Measurements from ENCODE around the gene PIK3C2G.
"Not testable (repeated sequence)": the region's sequence is repeated elsewhere in the genome, so short reads cannot be mapped to it uniquely, and the experiment has no call there.

PIK3C2G gene

DNA sequence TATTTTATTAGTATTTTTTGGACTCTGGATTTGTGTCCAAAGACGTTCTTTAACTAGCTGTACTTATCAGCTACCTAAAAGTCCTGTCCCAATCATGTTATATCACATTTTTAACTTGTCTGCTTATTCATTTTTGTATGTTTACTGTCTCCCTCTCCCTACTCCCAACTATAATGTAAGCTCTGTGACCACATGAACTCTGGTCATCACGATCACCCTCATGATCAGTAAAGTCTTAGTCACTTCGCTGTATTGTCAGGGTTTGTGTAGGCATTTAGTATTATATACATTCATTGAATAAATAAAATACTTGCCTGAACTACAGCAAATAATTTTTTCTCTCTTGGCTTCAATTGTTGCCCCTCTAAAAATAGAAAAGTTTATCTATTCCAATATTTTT, 211.0 kb downstream of the PIK3C2G start:
- no peak for DNase-seq (ENCODE audit: low read depth)

DNA sequence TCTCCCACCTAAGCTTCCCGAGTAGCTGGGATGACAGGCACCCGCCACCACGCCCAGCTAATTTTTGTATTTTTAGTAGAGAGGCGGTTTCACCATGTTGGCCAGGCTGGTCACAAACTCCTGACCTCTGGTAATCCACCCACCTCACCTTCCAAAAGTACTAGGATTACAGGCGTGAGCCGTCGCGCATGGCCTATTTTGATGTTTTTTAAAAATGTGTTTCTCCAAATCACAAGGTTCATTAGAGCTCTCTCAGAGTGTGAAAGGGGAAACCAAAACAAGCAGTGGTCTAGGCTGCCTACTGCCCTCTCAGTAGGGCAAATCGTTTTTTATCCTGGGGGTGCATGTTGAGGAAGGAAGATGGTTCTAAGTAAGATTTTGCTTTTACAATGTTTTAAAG, 211.5 kb downstream of the PIK3C2G start:
- no peak for DNase-seq (ENCODE audit: low read depth)

DNA sequence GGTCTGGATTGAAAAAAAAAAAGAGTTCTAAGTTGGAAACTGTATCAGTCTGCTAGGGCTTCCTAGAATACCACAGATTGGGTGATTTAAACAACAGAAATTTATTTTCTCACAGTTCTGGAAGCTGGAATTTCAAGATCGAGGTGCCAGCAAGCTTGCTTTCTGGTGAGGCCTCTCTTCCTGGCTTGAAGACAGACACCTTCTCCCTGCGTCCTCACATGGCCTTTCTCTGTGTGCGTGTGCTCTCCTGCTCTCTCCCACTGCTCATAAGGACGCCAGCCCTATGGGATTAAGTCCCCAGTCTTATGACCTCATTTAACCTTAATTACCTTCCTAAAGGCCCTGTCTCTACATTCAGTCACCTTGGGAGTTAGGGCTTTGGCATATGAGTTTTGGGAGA, 215.5 kb downstream of the PIK3C2G start:
- DNase-seq (ENCODE audit: low read depth): no peak

DNA sequence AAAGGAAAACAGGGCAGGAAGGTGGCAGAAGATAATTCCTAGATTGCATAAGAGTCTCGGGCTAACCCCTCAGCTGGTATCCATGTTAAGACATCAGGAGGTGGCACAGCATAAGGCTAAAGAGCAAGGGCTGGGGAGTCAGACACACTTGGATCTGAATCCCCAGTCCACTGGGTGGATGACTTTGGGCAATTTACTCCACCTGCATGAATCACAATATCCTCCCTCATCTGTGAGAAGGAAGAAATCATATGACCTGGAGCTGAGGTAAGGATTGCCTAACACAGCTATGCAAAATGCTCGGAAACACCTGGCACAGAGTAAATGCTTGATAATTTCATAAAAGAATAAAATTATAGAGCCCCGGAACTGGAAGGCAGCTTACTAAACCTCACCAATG, 217.9 kb downstream of the PIK3C2G start:
- no peak for DNase-seq (ENCODE audit: low read depth)

DNA sequence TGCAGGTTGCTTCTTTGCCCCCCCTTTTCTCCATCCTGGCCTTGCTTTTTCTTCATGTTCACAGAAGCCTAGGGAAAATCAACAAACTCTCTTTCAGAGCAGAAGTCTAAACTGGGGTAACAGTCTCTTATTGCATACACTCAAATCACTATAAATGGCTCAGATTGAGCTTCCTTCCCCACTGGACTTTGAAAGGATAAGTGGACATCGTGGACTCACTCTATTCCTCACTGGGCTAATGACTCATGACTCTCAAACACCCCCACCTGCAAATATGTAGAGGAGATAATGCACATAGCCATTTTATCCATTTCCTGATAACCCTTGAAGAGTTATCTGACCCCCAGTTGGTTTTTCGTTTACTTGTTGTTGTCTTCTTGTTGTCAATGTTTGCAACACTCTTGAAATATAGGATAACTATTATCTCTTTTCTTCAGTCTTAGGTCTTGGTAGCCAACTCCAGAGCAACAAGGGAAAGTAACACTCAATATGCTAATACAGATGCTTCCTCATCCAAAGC, 221.3 kb downstream of the PIK3C2G start:
- no peak for DNase-seq (ENCODE audit: low read depth)

DNA sequence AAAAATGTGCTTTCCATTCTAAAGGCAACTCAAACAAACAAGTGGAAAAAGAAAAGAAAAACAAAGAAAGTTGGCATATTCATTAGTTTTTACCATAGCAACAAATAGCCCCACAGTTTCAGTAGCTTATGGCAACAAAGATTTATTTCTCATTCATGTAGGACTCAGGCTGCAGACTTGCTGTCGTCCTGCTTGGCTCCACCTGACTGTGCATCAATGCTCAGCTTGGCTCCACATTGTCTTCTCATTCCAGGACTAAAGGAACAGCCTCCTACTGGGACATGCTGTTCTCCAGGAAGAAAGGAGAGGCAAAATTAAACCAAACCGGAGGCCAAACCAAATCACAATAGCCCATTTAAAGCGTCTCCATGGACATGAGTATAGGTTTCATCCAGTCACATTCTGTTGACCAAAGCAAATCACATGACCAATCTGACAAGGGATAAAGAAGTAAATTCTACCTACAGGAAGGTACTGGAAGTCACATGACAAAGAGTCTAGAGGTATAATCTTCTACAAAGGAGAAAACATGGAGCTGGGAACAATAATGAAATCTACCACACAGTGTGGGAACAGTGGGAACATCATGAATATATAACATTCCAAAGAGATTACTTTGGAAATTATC, 222.5 kb downstream of the PIK3C2G start:
- DNase-seq (ENCODE audit: low read depth): no peak

DNA sequence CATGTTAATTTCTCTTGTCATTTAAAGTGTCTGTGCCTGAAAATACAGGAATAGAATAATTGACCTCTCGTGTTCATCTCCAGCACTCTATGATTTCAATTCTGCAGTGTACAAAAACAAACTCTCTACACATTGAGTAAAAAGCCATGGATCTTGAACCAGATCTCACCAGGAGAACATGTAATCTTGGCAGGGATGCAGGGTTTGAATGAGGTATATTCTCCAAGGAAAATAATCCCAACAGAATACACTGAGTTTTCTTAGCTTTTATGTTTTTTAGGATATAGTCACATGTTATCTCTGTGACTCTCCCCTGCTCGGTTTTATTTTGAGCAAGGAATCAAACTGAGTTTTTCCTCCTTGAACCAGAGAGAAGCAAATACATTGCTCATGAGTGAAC, 224.7 kb downstream of the PIK3C2G start:
- no peak for DNase-seq (ENCODE audit: low read depth)

DNA sequence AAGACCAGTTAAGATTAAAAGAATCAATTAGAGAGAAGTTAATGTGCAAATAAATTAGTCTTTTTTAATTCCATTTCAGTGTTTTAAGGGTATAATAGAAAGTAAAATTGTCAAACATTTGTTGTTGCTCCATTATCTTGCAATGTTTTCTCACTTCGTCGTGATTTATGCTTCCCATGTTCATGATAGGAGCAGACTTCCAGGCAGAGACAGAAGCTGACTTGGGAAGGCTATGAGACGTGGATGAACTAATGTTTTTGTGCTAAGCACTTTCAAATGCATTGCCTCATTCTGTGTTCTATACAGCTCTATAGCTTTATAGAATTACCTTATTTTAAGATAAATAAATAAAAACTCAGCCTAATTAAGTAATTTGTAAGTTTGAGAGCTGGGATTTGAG, 226.2 kb downstream of the PIK3C2G start:
- DNase-seq (ENCODE audit: low read depth): no peak

DNA sequence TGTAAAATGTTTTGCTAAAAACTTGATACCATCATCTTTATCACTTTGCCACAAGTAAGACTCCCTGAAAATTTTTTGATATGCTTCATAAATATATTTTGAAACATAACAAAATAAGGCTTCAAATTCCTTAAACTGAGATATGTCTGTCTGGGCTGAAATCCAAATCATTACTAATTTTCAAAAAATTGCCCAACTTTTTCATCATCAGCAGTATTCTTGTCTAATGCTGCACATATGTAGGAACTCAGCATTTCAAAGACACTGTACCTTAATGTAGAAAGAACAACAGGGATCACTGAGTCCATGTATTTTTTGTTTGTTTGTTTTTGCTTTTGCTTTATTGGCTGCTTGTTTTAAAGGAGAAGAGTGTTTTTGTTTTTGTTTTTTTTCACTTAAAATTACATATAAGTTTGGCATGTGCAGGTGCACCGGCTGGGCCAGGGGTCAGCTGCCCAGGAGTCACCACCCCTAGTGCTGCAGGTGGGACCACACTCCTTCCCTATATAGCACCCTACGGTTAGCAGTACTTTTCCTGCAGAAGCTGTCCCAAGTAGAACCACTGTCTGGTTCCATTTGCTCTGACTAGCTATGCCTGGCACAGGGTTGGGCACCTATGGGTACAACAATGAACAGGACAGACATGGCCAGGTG, 231.2 kb downstream of the PIK3C2G start:
- DNase-seq (ENCODE audit: low read depth): no peak

DNA sequence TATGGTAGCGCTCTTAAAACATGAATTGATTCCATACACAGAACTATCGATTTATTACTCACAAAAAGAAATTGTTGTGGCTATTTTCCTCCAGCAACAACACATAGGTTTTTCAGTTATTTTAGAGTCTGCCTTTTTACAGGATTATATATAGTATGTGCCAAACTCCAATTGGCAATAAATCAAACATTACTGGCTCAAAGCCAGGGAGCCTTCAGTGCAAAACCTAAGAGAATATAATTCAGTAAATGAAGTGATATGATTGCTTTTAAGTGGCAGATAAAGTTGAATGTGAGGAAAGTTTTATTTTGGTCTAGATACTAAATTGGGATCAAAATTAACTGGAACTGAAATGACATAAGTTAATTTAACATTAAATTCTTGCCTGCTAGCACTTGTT, 234.8 kb downstream of the PIK3C2G start:
- no peak for DNase-seq (ENCODE audit: low read depth)

DNA sequence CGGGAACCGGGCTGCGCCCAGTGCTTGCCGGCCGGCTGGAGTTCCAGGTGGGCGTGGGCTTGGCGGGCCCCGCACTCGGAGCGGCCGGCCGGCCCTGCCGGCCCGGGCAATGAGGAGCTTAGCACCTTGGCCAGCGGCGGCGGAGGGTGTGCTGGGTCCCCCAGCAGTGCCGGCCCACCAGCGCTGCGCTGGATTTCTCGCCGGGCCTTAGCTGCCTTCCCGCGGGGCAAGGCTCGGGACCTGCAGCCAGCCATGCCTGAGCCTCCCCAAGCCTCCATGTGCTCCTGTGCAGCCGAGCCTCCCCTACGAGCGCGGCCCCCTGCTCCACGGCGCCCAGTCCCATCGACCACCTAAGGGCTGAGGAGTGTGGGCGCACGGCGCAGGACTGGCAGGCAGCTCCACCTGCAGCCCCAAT, 238.8 kb downstream of the PIK3C2G start:
- not testable (repeated sequence) for DNase-seq (ENCODE audit: low read depth)

DNA sequence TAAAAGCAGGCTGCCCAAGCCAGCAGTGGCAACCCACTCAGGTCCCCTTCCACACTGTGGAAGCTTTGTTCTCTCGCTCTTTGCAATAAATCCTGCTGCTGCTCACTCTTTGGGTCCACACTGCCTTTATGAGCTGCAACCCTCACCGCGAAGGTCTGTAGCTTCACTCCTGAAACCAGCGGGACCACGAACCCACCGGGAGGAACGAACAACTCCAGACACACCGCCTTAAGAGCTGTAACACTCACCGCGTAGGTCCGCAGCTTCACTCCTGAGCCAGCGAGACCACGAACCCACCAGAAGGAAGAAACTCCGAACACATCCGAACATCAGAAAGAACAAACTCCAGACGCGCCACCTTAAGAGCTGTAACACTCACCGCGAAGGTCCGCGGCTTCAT, 239.4 kb downstream of the PIK3C2G start:
- not testable (repeated sequence) for DNase-seq (ENCODE audit: low read depth)

DNA sequence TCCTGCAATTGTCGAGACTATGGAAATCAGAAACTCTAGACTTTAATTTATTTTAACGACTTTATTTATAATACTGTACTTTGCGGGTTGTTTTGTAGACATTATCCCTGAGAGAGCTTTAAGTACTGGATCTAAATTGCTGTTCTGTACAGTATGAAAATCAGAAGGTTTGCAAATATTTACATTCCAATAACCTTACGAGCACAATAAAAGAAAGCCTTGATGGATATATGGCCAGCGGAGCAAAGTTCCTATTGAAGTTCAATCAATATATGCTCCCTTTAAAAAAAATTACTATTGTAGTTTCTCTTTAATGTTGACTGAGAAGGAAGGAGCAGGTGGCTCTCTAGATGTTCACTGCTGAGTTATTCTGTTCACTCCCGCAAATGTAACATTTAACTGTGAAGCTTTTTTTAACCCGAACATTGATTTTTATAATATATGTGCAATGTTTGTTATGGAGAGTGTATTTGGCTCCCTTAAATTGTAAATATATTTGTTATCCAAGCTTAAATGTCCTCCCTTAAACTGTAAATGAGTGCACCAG, 241.2 kb downstream of the PIK3C2G start:
- DNase-seq (ENCODE audit: low read depth): no peak

DNA sequence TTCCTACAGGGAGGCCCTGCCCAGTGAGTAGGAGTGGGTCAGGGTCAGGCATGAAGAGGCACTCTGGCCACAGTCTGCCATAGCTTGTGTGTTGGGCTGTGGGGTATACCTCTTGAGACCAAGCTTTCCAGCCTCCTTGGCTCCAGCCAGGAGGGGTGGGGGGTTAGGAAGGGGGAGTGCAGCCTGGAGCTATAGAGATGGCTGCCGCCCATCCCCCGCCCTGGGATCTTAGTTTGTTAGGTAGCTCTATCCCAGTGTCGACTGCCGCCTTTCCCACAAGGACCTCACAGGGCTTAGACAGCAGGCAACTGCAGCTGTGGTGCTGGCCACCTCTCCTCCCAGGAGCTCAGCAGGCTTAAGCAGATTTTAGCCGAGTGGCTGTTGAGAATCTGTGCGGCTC, 260.1 kb downstream of the PIK3C2G start:
- DNase-seq (ENCODE audit: low read depth): no peak

DNA sequence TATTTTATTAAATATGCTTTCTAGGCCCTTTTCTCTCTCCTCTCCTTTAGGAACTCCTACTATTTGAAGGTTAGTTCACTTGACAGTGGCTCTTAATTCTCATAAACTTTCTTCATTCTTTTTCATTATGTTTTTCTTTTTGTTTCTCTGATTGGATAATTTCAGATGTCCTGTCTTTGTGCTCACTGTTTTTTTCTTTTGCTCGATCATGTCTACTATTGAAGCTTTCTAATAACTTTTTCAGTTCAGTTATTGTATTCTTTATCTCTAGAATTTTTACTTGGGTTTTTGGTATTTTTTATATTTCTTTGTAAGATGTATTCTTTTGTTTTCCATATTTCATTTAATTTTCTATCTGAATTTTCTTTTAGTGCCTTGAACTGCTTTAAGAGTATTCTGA, 261.5 kb downstream of the PIK3C2G start:
- no peak for DNase-seq (ENCODE audit: low read depth)

DNA sequence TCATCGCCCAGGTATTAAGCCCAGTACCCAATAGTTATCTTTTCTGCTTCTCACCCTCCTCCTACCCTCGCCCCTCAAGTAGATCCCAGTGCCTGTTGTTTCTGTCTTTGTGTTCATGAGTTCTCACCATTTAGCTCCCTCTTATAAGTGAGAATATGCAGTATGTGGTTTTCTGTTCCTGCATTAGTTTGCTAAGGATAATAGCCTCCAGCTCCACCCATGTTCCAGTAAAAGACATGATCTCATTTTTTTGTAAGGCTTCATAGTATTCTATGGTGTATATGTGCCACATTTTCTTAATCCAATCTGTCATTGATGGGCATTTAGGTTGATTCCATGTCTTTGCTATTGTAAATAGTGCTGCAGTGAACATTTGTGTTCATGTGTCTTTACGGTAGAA, 281.2 kb downstream of the PIK3C2G start:
- not testable (repeated sequence) for DNase-seq (ENCODE audit: low read depth)

DNA sequence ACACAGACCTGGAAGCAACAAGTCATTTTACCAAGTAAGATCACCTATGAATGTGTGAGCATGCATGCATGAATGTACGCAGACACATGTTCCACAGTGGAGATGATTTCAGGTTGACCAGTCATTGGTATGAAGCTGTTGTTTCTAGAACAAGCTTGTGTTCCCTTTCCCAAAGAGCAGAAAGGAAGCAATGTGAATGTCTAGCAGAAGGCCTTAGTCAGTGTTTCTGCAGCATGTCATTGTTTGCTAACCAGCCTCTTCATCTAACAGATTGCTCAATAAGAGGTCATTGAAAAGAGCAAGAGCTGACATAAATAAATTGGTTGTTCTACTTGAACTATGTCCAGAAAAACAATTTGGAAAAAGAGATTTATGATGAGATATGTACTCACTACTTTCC, 285.1 kb downstream of the PIK3C2G start:
- no peak for DNase-seq (ENCODE audit: low read depth)

DNA sequence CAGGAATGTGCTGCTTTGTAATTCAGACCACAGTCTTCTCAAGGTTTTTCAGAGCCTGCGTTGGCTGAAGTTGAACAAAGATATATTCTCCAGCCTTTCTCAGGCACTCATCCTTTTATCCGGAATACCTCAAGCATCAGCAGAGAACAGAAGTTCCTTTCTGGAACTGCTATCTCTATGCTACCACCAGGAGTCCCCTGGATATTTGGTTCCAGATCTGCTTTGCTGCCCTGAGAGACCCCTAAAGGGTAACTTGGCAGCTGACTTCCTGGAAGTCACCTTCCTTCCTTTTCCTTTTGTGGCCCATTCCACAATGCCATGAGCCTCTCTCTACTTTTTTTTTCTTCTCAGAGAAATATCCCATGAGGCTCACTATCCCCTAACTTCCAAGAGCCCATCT, 288.3 kb downstream of the PIK3C2G start:
- DNase-seq (ENCODE audit: low read depth): no peak

DNA sequence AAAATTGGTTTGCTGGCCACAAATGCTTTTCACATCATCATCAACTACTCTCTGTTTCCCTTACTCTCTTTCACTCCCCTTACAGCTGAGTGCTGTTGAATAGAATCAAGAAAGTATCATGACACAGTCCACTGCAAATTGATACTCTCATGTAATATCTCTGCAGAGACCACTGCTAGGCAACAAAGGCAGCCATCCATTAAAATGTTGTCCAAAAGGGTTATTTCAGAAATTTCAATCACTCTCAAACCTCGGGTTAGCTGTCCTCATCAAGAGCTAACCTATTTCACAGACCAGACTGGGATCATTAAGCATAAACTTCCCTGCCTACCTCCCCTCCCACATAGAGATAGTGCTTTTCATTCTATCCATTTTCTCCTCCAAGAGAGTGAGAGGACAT, 289.8 kb downstream of the PIK3C2G start:
- DNase-seq (ENCODE audit: low read depth): no peak

DNA sequence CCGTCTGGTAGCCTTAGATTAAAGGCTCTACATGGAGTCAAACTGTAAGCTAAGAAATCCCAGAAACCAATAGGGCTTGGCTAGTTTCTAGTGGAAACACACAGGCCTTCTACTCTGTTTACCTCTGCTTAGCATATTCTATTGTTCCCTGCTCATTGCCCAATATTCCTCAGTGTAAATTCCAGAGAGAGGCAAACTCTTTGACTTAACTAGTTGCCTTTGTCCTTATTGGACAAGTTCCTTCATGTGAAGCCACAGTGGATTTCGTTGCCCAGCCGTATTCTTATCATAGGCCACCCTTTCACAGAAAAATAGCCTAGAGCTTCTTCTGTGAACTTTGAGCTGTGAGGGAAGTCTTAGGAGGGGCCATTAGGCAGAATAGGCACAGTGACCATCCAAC, 290.4 kb downstream of the PIK3C2G start:
- DNase-seq (ENCODE audit: low read depth): no peak

DNA sequence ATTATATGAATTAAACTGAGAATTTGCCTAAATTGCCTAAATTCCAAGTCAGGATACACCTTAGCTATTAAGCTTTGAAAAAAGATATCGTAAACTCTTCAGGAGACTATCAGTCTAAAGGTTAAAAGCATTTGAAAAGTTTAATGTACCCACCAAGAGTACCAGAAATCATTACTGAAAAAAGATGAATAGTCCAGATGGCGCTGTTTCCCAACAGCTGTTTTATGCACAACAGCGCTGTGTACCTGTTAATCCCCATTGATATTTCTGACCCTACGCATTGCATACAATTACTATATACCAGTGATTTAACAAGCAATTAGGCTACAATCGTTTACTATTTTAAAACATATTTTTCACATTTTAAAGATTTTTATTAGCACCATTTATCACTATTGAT, 291.5 kb downstream of the PIK3C2G start:
- DNase-seq (ENCODE audit: low read depth): no peak

DNA sequence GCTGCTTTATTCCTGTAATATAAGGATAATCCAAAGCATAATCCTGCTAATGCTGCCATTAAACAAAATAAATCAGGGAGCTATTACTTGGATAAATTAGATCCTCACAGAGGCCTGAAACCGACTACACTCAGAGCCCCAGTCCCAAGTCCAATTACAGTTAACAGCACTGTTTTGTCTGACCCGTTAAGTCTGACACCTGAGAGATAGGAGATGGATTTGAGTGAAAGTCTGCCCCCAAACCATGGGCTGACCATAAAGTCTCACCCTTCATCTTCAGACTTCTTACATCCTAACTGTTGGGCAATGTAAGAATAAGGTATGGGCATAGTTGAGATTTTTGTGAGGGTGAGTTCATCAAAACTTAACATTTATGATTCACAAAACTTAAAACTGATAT, 294.8 kb downstream of the PIK3C2G start:
- no peak for DNase-seq (ENCODE audit: low read depth)

DNA sequence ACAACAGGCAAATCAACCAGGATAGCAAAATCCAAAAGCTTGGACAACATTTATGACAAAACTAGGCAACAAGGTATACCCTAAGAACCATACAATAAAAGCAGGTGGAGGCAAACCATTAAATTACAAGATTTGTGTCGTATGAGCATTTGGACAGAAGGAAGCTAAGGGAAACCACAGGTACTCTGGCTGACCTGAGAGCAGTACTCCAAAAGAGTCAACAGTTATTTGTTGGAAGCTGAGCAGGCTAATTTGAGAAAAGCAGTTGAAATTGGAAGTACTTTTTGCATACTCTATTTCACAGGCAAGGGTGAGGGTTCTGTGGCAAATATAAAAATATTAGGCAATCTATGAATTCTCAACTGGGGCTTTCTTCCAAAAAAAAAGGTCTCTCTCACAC, 297.9 kb downstream of the PIK3C2G start:
- no peak for DNase-seq (ENCODE audit: low read depth)

DNA sequence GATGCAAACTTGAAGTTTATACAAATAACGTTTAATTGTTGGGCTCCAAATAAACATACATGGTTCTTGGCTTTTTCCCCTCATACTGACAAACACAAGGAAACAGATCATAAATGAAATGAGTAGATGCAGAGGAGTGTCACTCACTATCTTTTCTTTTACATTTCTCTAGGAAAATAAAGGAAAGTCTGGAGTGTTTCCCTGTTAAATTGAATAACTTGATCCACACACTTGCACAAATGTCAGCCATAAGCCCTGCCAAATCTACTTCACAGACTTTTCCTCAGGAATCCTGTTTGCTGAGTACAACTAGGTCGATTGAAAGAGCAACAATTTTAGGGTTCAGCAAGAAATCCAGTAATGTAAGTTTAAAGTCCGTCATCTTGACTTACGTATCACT, 301.2 kb downstream of the PIK3C2G start:
- no peak for DNase-seq (ENCODE audit: low read depth)

Data from activated gamma-delta T cell treated with anti-CD3 and anti-CD28 coated beads, Interleukin-2, amount 50 U/mL, for 16 hours (primary cell).